GM13976 (cell line): Measurements from ENCODE around the gene UQCRC2.
"Not testable (repeated sequence)": the region's sequence is repeated elsewhere in the genome, so short reads cannot be mapped to it uniquely, and the experiment has no call there.

Experiments used
- DNase-seq: peaks from one replicate; pipeline ENCODE4 v3.0.0; 2012; ENCODE audit warnings: low spot score
- in situ Hi-C: fragments of 300-500 bp; cut with MboI; formaldehyde crosslinking; loops from one replicate; pipeline ENCODE4 v1.12.0; 2022; ENCODE audit warnings: low sequenced_read_pairs, mixed read lengths, inconsistent platforms; ENCODE audit not compliant: unreplicated experiment
- TF ChIP-seq, protein P1 (sequence below): IDR thresholded peaks from 2 replicates; pipeline ENCODE4 v1.5.1; 2012; ENCODE audit warnings: borderline replicate concordance, mild to moderate bottlenecking; ENCODE audit not compliant: insufficient read depth; ENCODE audit errors: extremely low read depth, missing control alignments, control extremely low read depth

Gene UQCRC2

DNA sequence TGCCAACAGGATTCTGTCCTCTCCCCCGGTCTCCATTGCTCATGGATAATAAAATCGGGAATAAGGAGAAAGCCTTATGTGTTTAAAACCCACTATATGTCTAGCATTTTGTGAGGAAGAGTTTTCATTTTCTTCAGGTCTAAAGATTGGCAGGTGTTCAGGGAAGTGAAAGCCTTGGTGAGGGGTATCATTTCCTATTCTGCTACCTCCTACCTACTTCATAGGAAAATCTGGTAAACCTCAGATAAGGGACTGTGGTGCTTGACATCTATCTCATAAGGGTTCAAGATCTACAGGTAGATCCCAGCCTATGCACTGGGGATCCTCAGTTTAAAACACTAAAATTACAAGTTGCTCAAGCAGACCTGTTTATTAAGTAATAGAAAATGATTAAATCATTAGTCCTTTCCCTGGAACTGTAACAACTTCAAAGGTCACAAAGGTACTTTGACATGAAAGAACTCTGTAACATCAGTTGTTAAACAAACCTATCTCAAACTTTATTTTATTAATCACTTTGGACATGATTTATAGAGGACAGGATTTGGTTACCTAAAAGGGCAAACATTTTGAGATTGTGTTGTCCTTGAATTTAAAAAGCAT is 61.2 kb downstream of the UQCRC2 start:
- in situ Hi-C loops, result no loop called here
- no peak for DNase-seq
- TF ChIP-seq, protein P1, sequence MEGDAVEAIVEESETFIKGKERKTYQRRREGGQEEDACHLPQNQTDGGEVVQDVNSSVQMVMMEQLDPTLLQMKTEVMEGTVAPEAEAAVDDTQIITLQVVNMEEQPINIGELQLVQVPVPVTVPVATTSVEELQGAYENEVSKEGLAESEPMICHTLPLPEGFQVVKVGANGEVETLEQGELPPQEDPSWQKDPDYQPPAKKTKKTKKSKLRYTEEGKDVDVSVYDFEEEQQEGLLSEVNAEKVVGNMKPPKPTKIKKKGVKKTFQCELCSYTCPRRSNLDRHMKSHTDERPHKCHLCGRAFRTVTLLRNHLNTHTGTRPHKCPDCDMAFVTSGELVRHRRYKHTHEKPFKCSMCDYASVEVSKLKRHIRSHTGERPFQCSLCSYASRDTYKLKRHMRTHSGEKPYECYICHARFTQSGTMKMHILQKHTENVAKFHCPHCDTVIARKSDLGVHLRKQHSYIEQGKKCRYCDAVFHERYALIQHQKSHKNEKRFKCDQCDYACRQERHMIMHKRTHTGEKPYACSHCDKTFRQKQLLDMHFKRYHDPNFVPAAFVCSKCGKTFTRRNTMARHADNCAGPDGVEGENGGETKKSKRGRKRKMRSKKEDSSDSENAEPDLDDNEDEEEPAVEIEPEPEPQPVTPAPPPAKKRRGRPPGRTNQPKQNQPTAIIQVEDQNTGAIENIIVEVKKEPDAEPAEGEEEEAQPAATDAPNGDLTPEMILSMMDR, result no peak

DNA sequence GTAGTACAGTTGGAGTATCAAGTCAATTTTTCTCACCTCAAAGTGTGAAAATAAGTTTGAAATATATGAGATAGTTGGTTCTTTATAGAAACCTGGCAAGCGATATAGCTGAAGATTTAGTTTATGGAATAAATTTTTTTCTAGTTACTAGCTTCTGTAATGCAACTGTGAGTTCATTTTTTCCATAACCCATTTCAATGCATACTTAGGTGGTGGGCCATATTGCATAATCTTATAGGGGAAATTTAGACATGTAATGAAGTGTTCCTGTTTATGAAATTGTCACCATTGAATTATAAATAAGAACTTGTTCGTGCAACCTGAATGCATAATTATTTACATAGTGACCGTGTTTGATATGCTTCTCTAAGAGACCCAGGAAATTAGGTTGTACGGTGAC is 63.8 kb downstream of the UQCRC2 start:
- in situ Hi-C loops, result no loop called here
- no peak for DNase-seq
- TF ChIP-seq, protein P1, result no peak

DNA sequence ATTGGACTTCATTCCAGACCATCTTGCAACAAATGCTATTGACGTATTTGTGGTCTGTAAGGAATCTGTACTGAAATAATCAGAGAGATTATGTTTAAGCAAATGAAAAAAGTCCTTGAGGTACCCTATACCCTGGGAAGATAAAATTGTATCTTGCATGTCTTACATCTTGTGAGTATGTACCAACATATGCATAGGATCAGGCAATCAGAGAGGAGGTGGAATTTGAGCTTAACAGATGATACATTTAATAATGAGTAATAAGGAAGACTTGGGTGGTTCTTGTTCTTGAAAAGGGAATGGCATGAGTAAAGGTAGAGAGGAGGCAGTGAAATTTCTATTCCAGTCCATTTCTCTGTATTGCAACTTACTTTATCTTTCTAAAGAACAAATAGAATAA is 65.4 kb downstream of the UQCRC2 start:
- TF ChIP-seq, protein P1, result no peak
- DNase-seq, result no peak
- in situ Hi-C loops, result no loop called here

DNA sequence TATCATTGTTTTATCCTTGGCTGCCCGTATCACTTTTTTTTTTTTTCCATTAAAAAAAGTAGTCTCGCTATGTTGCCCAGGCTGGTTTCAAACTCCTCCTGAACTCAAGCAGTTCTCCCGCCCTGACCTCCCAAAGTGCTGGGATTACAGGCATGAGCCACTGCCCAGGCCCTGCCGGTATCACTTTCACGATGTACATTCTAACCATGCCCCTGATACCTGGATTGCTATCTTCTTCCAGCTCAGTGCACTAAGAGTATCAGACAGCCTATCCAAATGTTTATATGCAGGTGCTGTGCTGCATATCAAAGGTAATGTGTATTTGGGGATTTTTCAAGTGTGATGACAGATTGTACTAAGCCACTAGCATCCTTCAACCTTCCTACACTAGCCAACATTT is 69.0 kb downstream of the UQCRC2 start:
- TF ChIP-seq, protein P1, result no peak
- no peak for DNase-seq
- in situ Hi-C loops, result no loop called here

DNA sequence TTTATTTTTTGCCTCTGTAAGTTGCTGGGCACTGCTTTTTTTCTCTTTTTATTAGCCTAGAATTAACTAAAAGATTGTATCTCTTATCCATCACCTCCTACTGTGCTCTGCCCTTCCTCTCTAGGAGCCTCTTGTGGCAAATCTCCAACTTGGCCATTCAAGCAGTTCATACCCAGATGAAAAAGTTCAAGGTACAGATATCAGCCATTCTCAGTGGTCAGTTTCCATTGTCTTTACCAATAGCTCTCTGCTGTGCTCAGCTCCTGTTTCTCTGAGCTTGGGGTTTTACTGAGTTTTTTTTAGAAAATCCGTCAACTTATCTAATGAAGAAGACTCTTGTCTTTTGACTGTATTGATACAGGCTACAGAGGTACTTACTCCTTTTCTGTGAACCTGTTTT is 70.3 kb downstream of the UQCRC2 start:
- DNase-seq, result peak; percentile 63
- in situ Hi-C loops, result no loop called here
- TF ChIP-seq, protein P1, result no peak

DNA sequence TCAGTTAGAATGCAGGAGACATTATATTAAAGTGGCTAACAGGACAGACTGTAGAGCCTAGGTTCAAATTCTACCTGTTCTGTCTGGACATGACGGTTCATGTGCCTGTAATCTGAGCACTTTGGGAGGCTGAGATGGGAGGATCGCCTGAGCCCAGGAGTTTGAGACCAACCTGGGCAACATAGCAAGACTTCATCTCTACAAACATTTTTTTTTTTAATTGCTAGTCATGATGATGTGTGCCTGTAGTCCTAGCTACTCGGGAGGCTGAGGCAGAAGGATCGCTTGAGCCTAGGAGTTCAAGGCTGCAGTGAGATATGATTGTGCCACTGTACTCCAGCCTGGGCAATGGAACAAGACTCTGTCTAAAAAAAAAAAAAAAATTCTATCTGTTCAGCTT is 71.6 kb downstream of the UQCRC2 start:
- in situ Hi-C loops, DNase-seq: not testable (repeated sequence)

DNA sequence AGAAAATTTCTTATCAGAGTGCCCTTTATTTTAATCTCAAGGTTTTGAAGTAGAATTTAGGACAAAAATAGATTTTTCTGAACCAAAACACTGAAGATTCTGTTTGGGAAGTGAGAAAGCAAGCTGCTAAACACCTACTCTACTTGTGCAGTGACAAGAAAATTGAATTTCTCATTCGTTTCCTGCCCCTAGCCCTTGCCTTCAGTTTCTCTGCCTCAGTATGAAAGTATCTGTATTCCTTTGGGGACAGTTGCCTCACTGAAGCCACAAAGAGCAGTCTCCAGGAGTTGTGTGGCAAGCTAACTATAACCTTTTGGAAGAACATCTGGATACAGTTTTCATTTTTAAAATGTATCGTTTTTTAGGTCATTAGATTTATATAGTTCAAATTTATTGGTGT is 74.5 kb downstream of the UQCRC2 start:
- TF ChIP-seq, protein P1, result no peak
- peak; percentile 38 for DNase-seq
- in situ Hi-C loops, result no loop called here
